ENCODE data around the gene DISC1. TPM values are rescaled to one million over a fixed set of nuclear protein-coding genes. Genes with fewer than 3 reads are reported as not detected.
"Not testable (repeated sequence)": the region's sequence is repeated elsewhere in the genome, so short reads cannot be mapped to it uniquely, and the experiment has no call there.

Gene DISC1
- total RNA-seq, 1 donor from 2014 or later: 16.0 TPM

DNA sequence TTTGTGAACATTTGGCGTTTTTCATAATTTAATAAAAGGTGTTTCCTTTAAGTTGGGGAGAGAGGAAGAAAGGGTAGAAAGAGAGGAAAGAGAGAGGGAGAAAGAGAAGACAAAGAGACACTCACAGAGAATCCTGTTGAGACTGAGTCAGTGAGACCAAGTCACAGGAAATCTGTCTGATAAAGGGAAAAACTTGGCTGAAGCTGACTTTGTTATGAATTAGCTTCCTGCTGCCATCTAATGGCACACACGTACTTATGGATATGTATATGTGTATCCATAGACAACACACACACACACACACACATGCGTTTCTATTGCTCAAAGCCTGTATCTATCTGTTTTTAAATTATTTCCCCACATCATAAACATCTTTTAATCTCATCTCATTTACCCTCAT, 42.5 kb upstream of the DISC1 start:
- intact Hi-C loops (cut with DNase I): no loop called here
- no peak overlapping the region for H3K27ac ChIP-seq

DNA sequence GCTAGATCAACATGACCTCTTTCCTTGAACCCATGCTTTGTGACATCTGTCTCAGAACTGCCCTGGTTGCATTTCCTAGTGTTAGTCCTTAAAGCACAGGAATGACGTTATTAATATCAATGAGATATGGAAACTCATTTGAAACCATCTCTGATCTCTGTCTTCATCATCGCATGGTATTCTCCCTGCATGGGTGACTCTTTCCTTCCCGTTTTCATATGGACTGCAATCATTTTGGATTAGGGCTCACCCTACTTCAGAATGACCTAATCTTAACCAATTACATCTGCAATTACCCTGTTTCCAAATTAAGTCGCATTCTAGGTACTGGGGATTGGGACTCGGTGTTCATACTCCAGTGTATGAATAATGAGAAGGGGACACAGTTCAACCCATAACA, 41.7 kb upstream of the DISC1 start:
- Histone ChIP-seq H3K27me3 (no peaks in the 10 kb centered on the region), H3K4me1 (no peaks in the 10 kb centered on the region), H3K27ac (no peak overlapping the region), H3K4me3 (no peak overlapping the region), H3K9me3 (no peaks in the 10 kb centered on the region), H3K36me3 (no peaks in the 10 kb centered on the region)
- no peak for DNase-seq (ENCODE audit: low spot score in 2 of 2)
- TF ChIP-seq, protein P1, sequence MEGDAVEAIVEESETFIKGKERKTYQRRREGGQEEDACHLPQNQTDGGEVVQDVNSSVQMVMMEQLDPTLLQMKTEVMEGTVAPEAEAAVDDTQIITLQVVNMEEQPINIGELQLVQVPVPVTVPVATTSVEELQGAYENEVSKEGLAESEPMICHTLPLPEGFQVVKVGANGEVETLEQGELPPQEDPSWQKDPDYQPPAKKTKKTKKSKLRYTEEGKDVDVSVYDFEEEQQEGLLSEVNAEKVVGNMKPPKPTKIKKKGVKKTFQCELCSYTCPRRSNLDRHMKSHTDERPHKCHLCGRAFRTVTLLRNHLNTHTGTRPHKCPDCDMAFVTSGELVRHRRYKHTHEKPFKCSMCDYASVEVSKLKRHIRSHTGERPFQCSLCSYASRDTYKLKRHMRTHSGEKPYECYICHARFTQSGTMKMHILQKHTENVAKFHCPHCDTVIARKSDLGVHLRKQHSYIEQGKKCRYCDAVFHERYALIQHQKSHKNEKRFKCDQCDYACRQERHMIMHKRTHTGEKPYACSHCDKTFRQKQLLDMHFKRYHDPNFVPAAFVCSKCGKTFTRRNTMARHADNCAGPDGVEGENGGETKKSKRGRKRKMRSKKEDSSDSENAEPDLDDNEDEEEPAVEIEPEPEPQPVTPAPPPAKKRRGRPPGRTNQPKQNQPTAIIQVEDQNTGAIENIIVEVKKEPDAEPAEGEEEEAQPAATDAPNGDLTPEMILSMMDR (IDR thresholded peaks at IDR 0.05): no peak
- intact Hi-C loops (cut with DNase I): no loop called here

More for the DNA sequence above, 42.5 kb upstream of the DISC1 start:
- Histone ChIP-seq H3K27me3 (no peaks in the 10 kb centered on the region), H3K4me1 (no peaks in the 10 kb centered on the region), H3K4me3 (no peak overlapping the region), H3K36me3 (no peaks in the 10 kb centered on the region), H3K9me3 (no peaks in the 10 kb centered on the region)
- no peak for DNase-seq (ENCODE audit: low spot score in 2 of 2)
- TF ChIP-seq, protein P1 (IDR thresholded peaks at IDR 0.05): no peak

GRCh38 chr1:231590453-231591198, 36.0 kb upstream of the DISC1 start:
- H3K36me3 ChIP-seq: no peaks in the 10 kb centered on the region
- H3K4me3 ChIP-seq: no peak overlapping the region
- DNase-seq (ENCODE audit: low spot score in 2 of 2): no peak
- H3K27me3 ChIP-seq: no peaks in the 10 kb centered on the region
- H3K4me1 ChIP-seq: no peaks in the 10 kb centered on the region
- H3K27ac ChIP-seq: no peak overlapping the region
- intact Hi-C loops (cut with DNase I): no loop called here
- TF ChIP-seq, protein P1 (IDR thresholded peaks at IDR 0.05): peak; percentile 41 to 62 (median 50)
- H3K9me3 ChIP-seq: no peaks in the 10 kb centered on the region

DNA sequence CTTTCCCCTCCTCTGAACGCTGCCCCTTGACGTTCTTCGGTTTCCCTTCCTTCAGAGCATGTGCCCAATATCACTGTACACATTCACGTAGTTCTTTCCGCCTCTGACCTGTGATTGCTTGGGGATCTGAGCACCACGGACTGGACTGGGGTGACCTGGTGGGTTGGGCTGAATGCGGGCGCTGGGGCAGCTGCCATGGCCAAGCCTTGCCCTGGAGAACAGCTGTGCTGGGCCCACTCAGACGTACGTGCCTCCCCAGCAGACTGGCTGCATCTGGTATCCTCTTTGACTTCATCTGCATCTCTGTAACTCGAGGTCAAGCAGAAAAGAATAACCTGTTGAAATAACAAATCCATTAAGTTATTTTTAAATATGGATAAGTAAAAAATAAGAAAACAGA, 35.1 kb upstream of the DISC1 start:
- intact Hi-C loops (cut with DNase I): no loop called here
- Histone ChIP-seq H3K36me3 (no peaks in the 10 kb centered on the region), H3K4me1 (no peaks in the 10 kb centered on the region), H3K27me3 (no peaks in the 10 kb centered on the region), H3K9me3 (no peaks in the 10 kb centered on the region), H3K27ac (no peak overlapping the region), H3K4me3 (no peak overlapping the region)
- no peak for DNase-seq (ENCODE audit: low spot score in 2 of 2)
- TF ChIP-seq, protein P1 (IDR thresholded peaks at IDR 0.05): no peak

DNA sequence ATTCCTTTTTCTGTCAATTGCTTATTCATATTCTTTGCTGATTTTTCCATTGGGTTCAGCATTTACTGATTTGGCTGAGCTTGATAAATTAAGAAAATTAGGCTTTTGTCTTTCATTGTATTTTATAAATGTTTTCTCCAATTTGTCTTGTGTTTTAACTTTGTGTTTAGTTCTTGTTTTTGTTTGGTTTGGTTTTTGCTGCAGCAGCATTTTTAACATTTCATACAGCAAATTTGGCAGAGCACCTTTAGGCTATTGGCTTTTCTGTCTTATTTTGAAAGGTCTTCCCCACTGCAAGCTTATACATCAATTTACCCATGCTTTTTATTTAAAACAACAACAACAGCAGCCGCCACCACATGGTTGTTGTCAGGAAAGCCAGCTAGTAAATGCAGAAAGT, 33.8 kb upstream of the DISC1 start:
- H3K4me1 ChIP-seq: no peaks in the 10 kb centered on the region
- intact Hi-C loops (cut with DNase I): no loop called here

DNA sequence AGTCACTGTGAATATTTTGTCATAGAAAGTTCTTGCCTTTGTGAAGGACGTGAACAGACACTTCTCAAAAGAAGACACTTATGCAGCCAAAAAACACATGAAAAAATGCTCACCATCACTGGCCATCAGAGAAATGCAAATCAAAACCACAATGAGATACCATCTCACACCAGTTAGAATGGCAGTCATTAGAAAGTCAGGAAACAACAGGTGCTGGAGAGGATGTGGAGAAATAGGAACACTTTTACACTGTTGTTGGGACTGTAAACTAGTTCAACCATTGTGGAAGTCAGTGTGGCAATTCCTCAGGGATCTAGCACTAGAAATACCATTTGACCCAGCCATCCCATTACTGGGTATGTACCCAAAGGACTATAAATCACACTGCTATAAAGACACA, 33.3 kb upstream of the DISC1 start:
- intact Hi-C loops (cut with DNase I); H3K27me3 ChIP-seq; DNase-seq (ENCODE audit: low spot score in 2 of 2); H3K9me3 ChIP-seq; H3K27ac ChIP-seq; H3K4me1 ChIP-seq; H3K4me3 ChIP-seq; H3K36me3 ChIP-seq: not testable (repeated sequence)

More for the DNA sequence above, 33.8 kb upstream of the DISC1 start:
- Histone ChIP-seq H3K27ac (no peak overlapping the region), H3K9me3 (no peaks in the 10 kb centered on the region), H3K27me3 (no peaks in the 10 kb centered on the region), H3K36me3 (no peaks in the 10 kb centered on the region), H3K4me3 (no peak overlapping the region)
- TF ChIP-seq, protein P1 (IDR thresholded peaks at IDR 0.05): no peak
- no peak for DNase-seq (ENCODE audit: low spot score in 2 of 2)
